Measurements from ENCODE around the gene ALPP. TPM values are rescaled to one million over a fixed set of nuclear protein-coding genes. Genes with fewer than 3 reads are reported as not detected.
"Not testable (repeated sequence)": the region's sequence is repeated elsewhere in the genome, so short reads cannot be mapped to it uniquely, and the experiment has no call there.

The ALPP gene
- total RNA-seq, 2 donors from 2014 or later: 0.11 to 0.37 TPM

- no peak for DNase-seq
- no peaks in the 10 kb centered on the region for H3K36me3 ChIP-seq
- H3K9me3 ChIP-seq: no peaks in the 10 kb centered on the region
- no peak for TF ChIP-seq CTCF (IDR thresholded peaks at IDR 0.05)
- no peak overlapping the region for H3K9ac ChIP-seq (ENCODE audit: low read depth in 2 of 2, low read length in 2 of 2)
- intact Hi-C loops (cut with DNase I): loop anchor here (5.0 kb wide), 1 partner anchor 68 kb away; no protein-coding TSS in a partner anchor
- no peaks in the 10 kb centered on the region for H3K27me3 ChIP-seq
- H3K4me1 ChIP-seq: no peaks in the 10 kb centered on the region
- H3K27ac ChIP-seq: no peak overlapping the region
- H3K4me3 ChIP-seq: no peak overlapping the region
Measured at GRCh38 chr2:232369126-232369951, 9.2 kb upstream of the ALPP start.

- H3K4me1 ChIP-seq; H3K27me3 ChIP-seq; intact Hi-C loops (cut with DNase I); DNase-seq; H3K27ac ChIP-seq; H3K4me3 ChIP-seq; H3K9ac ChIP-seq (ENCODE audit: low read depth in 2 of 2, low read length in 2 of 2); H3K36me3 ChIP-seq; H3K9me3 ChIP-seq: not testable (repeated sequence)
Measured at GRCh38 chr2:232370007-232370406, 8.5 kb upstream of the ALPP start.

GRCh38 chr2:232372231-232373208, 6.0 kb upstream of the ALPP start:
- Histone ChIP-seq H3K4me1 (no peaks in the 10 kb centered on the region), H3K4me3 (no peak overlapping the region), H3K27me3 (no peaks in the 10 kb centered on the region), H3K27ac (no peak overlapping the region), H3K9ac (ENCODE audit: low read depth in 2 of 2, low read length in 2 of 2) (no peak overlapping the region), H3K9me3 (no peaks in the 10 kb centered on the region), H3K36me3 (no peaks in the 10 kb centered on the region)
- DNase-seq: no peak
- no peak for TF ChIP-seq CTCF (IDR thresholded peaks at IDR 0.05)
- intact Hi-C loops (cut with DNase I): no loop called here

GRCh38 chr2:232374356-232374755, 4.2 kb upstream of the ALPP start:
- Histone ChIP-seq H3K27me3 (no peaks in the 10 kb centered on the region), H3K9ac (ENCODE audit: low read depth in 2 of 2, low read length in 2 of 2) (no peak overlapping the region), H3K9me3 (no peaks in the 10 kb centered on the region), H3K36me3 (no peaks in the 10 kb centered on the region), H3K4me1 (no peaks in the 10 kb centered on the region), H3K27ac (no peak overlapping the region), H3K4me3 (no peak overlapping the region)
- intact Hi-C loops (cut with DNase I): no loop called here
- no peak for TF ChIP-seq CTCF (IDR thresholded peaks at IDR 0.05)
- DNase-seq: no peak

GRCh38 chr2:232375164-232375563, 3.4 kb upstream of the ALPP start:
- no peak overlapping the region for H3K4me3 ChIP-seq
- no peaks in the 10 kb centered on the region for H3K4me1 ChIP-seq
- DNase-seq: no peak
- no peaks in the 10 kb centered on the region for H3K9me3 ChIP-seq
- TF ChIP-seq CTCF (IDR thresholded peaks at IDR 0.05): no peak
- no peak overlapping the region for H3K27ac ChIP-seq
- H3K27me3 ChIP-seq: no peaks in the 10 kb centered on the region
- H3K9ac ChIP-seq (ENCODE audit: low read depth in 2 of 2, low read length in 2 of 2): no peak overlapping the region
- no peaks in the 10 kb centered on the region for H3K36me3 ChIP-seq
- intact Hi-C loops (cut with DNase I): no loop called here
